ENCODE results near the gene CEP170. TPM values are rescaled to one million over a fixed set of nuclear protein-coding genes. Genes with fewer than 3 reads are reported as not detected.

The CEP170 gene
- total and polyA plus RNA-seq, 10 of the 15 experiments (the other 5 are each of a cell fraction or from before 2014, with no cell fraction given): 15.0 to 67.3 (median 40.2) TPM

DNA sequence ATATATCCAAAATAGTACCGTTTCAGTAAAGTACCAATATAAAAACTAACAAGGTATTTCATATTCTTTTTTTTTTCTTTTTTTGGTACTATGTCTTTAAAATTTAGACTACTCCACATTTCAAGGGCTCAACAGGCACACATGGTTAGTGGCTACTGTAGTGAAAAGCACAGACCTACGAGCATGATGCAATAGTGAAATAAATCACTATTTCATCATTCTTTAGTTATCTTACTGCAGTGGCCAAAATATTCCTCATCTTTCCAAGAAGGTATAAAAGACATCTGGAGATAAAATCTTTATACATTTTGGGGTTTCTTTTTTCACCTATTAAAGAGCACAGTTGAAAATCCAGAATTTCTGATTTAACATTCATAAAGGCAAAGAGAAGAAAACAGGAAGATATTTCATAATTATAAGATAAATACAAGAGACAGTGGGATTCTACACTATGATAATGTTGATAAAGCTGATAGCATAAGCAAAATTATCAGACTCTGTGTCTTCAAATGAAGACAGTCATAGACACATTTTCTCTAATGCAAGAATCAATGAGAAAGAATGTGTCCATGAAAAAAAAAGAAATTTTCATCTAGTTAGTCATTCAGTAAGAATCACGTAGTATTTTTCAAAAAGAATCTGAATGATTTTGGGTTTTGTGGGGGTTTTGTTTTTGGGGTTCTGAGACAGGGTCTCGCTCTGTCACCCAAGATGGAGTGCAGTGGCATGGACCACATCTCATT lies 41.9 kb downstream of the CEP170 start:
- no peak overlapping the region for H3K9ac ChIP-seq (ENCODE audit: control insufficient read depth, insufficient read depth, low read length)
- no peak overlapping the region for H3K4me2 ChIP-seq (ENCODE audit: control insufficient read depth, insufficient read depth)
- no peak overlapping the region for H3K27ac ChIP-seq (ENCODE audit: control insufficient read depth, insufficient read depth)
- ChIA-PET CTCF (interaction anchor here (0.6 kb wide), 1 partner anchor 654 kb away, joined by 3 read pairs; no protein-coding TSS in a partner anchor), POLR2A (no interaction called here), SMC1A (ENCODE audit: uncharacterized antibody, unreplicated experiment) (interaction anchor here (0.7 to 1.1 kb wide), 2 partner anchors 33 to 101 kb away, joined by 3 read pairs; no protein-coding TSS in a partner anchor), RAD21 (ENCODE audit: unreplicated experiment) (interaction anchor here (0.8 to 1.1 kb wide), 2 partner anchors 40 to 101 kb away, joined by 3 read pairs; no protein-coding TSS in a partner anchor)
- no peak for DNase-seq (ENCODE audit: low read depth, low spot score)
- in situ Hi-C loops (cut with MboI): no loop called here
- H3K4me1 ChIP-seq (ENCODE audit: control insufficient read depth, insufficient read depth, low read length): no peaks in the 10 kb centered on the region
- 99% methylated on average over 4 of the region's 4 CpGs for WGBS (ENCODE audit: insufficient coverage, insufficient replicate concordance, low lambda C conversion rate, missing lambda C conversion rate)
- ATAC-seq: no peak
- no peak for FAIRE-seq
- BruUV-seq (replicated peaks): no TSS peak
- no peaks in the 10 kb centered on the region; the same call in 1 of the 2 replicates for H3K79me2 ChIP-seq (ENCODE audit: control insufficient read depth, insufficient read depth, low read length)
- H3K36me3 ChIP-seq (ENCODE audit: control insufficient read depth in 2 of 2, insufficient read depth in 2 of 2, low read length in 1 of 2): peaks cover 0 to 3% of the 10 kb centered on the region in 2 experiments; a peak in 1 of 4 replicates
- H3K4me3 ChIP-seq: no peak overlapping the region
- H3K27me3 ChIP-seq (replicated peaks in 1 of 2; ENCODE audit: control insufficient read depth in 2 of 2, insufficient read depth in 2 of 2, low read length in 1 of 2): no peaks in the 10 kb centered on the region
- intact Hi-C loops (cut with micrococcal nuclease; ENCODE audit: unreplicated experiment): no loop called here
- no peaks in the 10 kb centered on the region; the same call in 2 of the 3 replicates for H3K9me3 ChIP-seq (replicated peaks; ENCODE audit: control insufficient read depth, insufficient read depth, low read length)
- no peak overlapping the region for H2AFZ ChIP-seq (ENCODE audit: control insufficient read depth, low read depth, low read length)
- H4K20me1 ChIP-seq (ENCODE audit: control insufficient read depth, insufficient read depth): no peaks in the 10 kb centered on the region
- TF ChIP-seq DPF2 (IDR thresholded peaks at IDR 0.05) (no peak), HDGF (IDR thresholded peaks at IDR 0.05) (no peak), SKIL (IDR thresholded peaks at IDR 0.05; ENCODE audit: low read depth, poor library complexity, severe bottlenecking) (no peak), YY1 (IDR thresholded peaks at IDR 0.05; ENCODE audit: low read depth, low read length) (no peak), ZBED1 (IDR thresholded peaks at IDR 0.05; ENCODE audit: borderline replicate concordance) (no peak), CREM (IDR thresholded peaks at IDR 0.05; ENCODE audit: low read depth) (no peak), IRF5 (IDR thresholded peaks at IDR 0.05; ENCODE audit: borderline replicate concordance) (no peak), E2F8 (IDR thresholded peaks at IDR 0.05; ENCODE audit: low read depth, partially characterized antibody) (no peak), TCF7 (IDR thresholded peaks at IDR 0.05; ENCODE audit: borderline replicate concordance) (no peak), TCF3 (IDR thresholded peaks at IDR 0.05; ENCODE audit: borderline replicate concordance, insufficient read depth, low read depth, low read length) (no peak)
- TF ChIP-seq, protein P1, sequence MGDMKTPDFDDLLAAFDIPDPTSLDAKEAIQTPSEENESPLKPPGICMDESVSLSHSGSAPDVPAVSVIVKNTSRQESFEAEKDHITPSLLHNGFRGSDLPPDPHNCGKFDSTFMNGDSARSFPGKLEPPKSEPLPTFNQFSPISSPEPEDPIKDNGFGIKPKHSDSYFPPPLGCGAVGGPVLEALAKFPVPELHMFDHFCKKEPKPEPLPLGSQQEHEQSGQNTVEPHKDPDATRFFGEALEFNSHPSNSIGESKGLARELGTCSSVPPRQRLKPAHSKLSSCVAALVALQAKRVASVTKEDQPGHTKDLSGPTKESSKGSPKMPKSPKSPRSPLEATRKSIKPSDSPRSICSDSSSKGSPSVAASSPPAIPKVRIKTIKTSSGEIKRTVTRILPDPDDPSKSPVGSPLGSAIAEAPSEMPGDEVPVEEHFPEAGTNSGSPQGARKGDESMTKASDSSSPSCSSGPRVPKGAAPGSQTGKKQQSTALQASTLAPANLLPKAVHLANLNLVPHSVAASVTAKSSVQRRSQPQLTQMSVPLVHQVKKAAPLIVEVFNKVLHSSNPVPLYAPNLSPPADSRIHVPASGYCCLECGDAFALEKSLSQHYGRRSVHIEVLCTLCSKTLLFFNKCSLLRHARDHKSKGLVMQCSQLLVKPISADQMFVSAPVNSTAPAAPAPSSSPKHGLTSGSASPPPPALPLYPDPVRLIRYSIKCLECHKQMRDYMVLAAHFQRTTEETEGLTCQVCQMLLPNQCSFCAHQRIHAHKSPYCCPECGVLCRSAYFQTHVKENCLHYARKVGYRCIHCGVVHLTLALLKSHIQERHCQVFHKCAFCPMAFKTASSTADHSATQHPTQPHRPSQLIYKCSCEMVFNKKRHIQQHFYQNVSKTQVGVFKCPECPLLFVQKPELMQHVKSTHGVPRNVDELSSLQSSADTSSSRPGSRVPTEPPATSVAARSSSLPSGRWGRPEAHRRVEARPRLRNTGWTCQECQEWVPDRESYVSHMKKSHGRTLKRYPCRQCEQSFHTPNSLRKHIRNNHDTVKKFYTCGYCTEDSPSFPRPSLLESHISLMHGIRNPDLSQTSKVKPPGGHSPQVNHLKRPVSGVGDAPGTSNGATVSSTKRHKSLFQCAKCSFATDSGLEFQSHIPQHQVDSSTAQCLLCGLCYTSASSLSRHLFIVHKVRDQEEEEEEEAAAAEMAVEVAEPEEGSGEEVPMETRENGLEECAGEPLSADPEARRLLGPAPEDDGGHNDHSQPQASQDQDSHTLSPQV (IDR thresholded peaks at IDR 0.05): no peak
